Measurements from ENCODE around the gene GRIN3B. TPM values are rescaled to one million over a fixed set of nuclear protein-coding genes. Genes with fewer than 3 reads are reported as not detected.

The GRIN3B gene
- total and polyA plus RNA-seq, 9 of the 15 experiments (the other 6 are each of a cell fraction or from before 2014, with no cell fraction given): 0.06 to 0.95 (median 0.19) TPM; not detected in 6

GRCh38 chr19:982567-983170 is 17.6 kb upstream of the GRIN3B start:
- POLR2A ChIA-PET: interaction anchor here (0.6 to 1.2 kb wide), 2 partner anchors 27 to 39 kb away, joined by 3 read pairs; partner anchors contain the start of gene RNU6-2
- no peaks in the 10 kb centered on the region for H3K27me3 ChIP-seq (ENCODE audit: control insufficient read depth in 2 of 2, insufficient read depth in 2 of 2, low read length in 2 of 2)
- peak overlapping the region; percentile 75 for H3K4me2 ChIP-seq (ENCODE audit: insufficient read depth, low read length)
- H3K9ac ChIP-seq (ENCODE audit: insufficient read depth in 1 of 2, low read depth in 2 of 2, low read length in 2 of 2): peak overlapping the region; percentile 65 to 98
- H3K9me1 ChIP-seq (ENCODE audit: control insufficient read depth, insufficient read depth, low read length): no peaks in the 10 kb centered on the region
- DNase-seq (ENCODE audit: extremely low read depth in 1 of 4, low spot score in 3 of 4): peak; percentile 85 to 92 (median 88)
- WGBS (ENCODE audit: insufficient coverage, low coverage, missing lambda C conversion rate): 1% methylated on average over 42 of the region's 46 CpGs
- H2AFZ ChIP-seq (ENCODE audit: low read depth, low read length): peak overlapping the region; percentile 89
- peak overlapping the region; percentile 91 for H3K27ac ChIP-seq (ENCODE audit: extremely low read depth, low read depth, low read length)
- no peaks in the 10 kb centered on the region for H4K20me1 ChIP-seq (replicated peaks; ENCODE audit: control insufficient read depth, insufficient read depth, low read length)
- H3K79me2 ChIP-seq (ENCODE audit: control insufficient read depth, insufficient read depth, low read length): peaks cover 33% of the 10 kb centered on the region
- no peaks in the 10 kb centered on the region for H3K9me3 ChIP-seq (replicated peaks; ENCODE audit: control insufficient read depth, insufficient read depth, low read depth, low read length)
- peaks cover 28 to 68% of the 10 kb centered on the region in 2 experiments for H3K4me1 ChIP-seq (replicated peaks in 1 of 2; ENCODE audit: control insufficient read depth in 2 of 2, insufficient read depth in 2 of 2, low read length in 2 of 2)
- peak; percentile 82 for ATAC-seq
- no peak for FAIRE-seq
- intact Hi-C loops (cut with micrococcal nuclease): loop anchor here (1.0 to 5.0 kb wide), 3 partner anchors 61 to 210 kb away; no protein-coding TSS in a partner anchor
- BruUV-seq (replicated peaks): no TSS peak
- in situ Hi-C loops (cut with MboI): loop anchor here (5.0 kb wide), 1 partner anchor 60 kb away; no protein-coding TSS in a partner anchor
- peaks cover 22% of the 10 kb centered on the region; the same call in 2 of the 3 replicates for H3K36me3 ChIP-seq (ENCODE audit: control insufficient read depth, insufficient read depth, low read length)
- CTCF ChIA-PET (ENCODE audit: low intra/inter-chr PET ratio): interaction anchor here (0.7 to 5.7 kb wide), 5 partner anchors 60 to 212 kb away, joined by 3 to 158 read pairs (median 4); partner anchors contain the start of gene ARID3A
- H3K4me3 ChIP-seq: peak overlapping the region; percentile 34
- TF ChIP-seq MGA (IDR thresholded peaks at IDR 0.05) (0 out of 2 replicates have a peak, but pooled peaks have one; percentile 27), RAD21 (CRISPR knock-in tag; conservative IDR thresholded peaks at IDR 0.05 in 1 of 2, IDR thresholded peaks at IDR 0.05 in 1 of 2) (peak; percentile 99), CBX1 (IDR thresholded peaks at IDR 0.05; ENCODE audit: low read depth) (0 out of 2 replicates have a peak, but pooled peaks have one; percentile 24), RFX7 (CRISPR knock-in tag; IDR thresholded peaks at IDR 0.05) (no peak), FOXK2 (conservative IDR thresholded peaks at IDR 0.05 in 1 of 2, IDR thresholded peaks at IDR 0.05 in 1 of 2; ENCODE audit: low read depth in 2 of 2) (no peak), KAT7 (CRISPR knock-in tag; IDR thresholded peaks at IDR 0.05; ENCODE audit: borderline replicate concordance) (0 out of 2 replicates have a peak, but pooled peaks have one; percentile 15), POLR2G (IDR thresholded peaks at IDR 0.05; ENCODE audit: low read depth, low read length) (peak; percentile 69), NONO (IDR thresholded peaks at IDR 0.05; ENCODE audit: low read depth in 2 of 2, low read length in 1 of 2) (peak in 1 of 2 experiments; percentile 92; a peak in 2 of 4 replicates)

All from K562 (cell line).